Uterus (tissue), 4 donors: ENCODE data around the gene GRIN1. TPM values are rescaled to one million over a fixed set of nuclear protein-coding genes. Genes with fewer than 3 reads are reported as not detected.

Experiments
- DNase-seq, 2 donors: peaks; one replicate each; pipeline ENCODE4 v3.0.0-alpha.2; 2019 to 2020
- H3K27ac ChIP-seq, 2 donors: fragments of 200-600 bp; sonication (generic); 1 replicate in 1 of 2; 2 replicates in 1 of 2; pipeline ENCODE4 v1.5.1; 2016 to 2018
- H3K27me3 ChIP-seq, 2 donors: fragments of 200-600 bp; sonication (generic); one replicate each; pipeline ENCODE4 v1.5.1; 2018 to 2019; ENCODE audit warnings: control low read depth in 1 of 2
- H3K36me3 ChIP-seq, 2 donors: fragments of 200-600 bp; sonication (generic); one replicate each; pipeline ENCODE4 v1.5.1; 2019; ENCODE audit warnings: control low read depth in 1 of 2
- H3K4me1 ChIP-seq, 2 donors: fragments of 200-600 bp; sonication (generic); one replicate each; pipeline ENCODE4 v1.5.1; 2018 to 2019; ENCODE audit warnings: control low read depth in 1 of 2
- H3K4me3 ChIP-seq, 2 donors: fragments of 200-600 bp; sonication (generic); 1 replicate in 1 of 2; 2 replicates in 1 of 2; pipeline ENCODE4 v1.5.1; 2018 to 2019; ENCODE audit warnings: mild to moderate bottlenecking in 1 of 2
- H3K9me3 ChIP-seq, 2 donors: fragments of 200-600 bp; sonication (generic); one replicate each; pipeline ENCODE4 v1.5.1; 2019; ENCODE audit warnings: control low read depth in 1 of 2
- CTCF ChIP-seq, 4 experiments: fragments of 200-600 bp in 2 of 4; fragments of 450-650 bp in 2 of 4; sonication (generic) in 2 of 4; IDR thresholded peaks; one replicate each; pipeline ENCODE4 v1.5.1; 2016 to 2019; ENCODE audit warnings: antibody characterized with exemption in 4 of 4, mild to moderate bottlenecking in 2 of 4, moderate library complexity in 1 of 4
- POLR2A ChIP-seq, 2 donors: fragments of 450-650 bp; IDR thresholded peaks; one replicate each; pipeline ENCODE4 v1.6.1; 2016; ENCODE audit warnings: antibody characterized with exemption in 2 of 2, mild to moderate bottlenecking in 1 of 2, moderate library complexity in 1 of 2
- intact Hi-C: fragments of 100-400 bp; cut with DNase I; formaldehyde crosslinking; loops from one replicate; pipeline ENCODE4 v1.15.1; 2023; ENCODE audit warnings: low total_unique reads
- total RNA-seq, 4 donors: library from RNA; depleted of rRNA in 3 of 4; stranded (reverse); fragments of >200 nt in 3 of 4; gene quantifications; one replicate each; pipeline versions ENCODE4 v1.1.0 to v1.2.4, GENCODE V29; 2014 to 2023
- donor health status: DM: yes; HTN: yes; CAD: no.

Gene GRIN1
- total RNA-seq, 4 donors from 2014 or later = not detected

GRCh38 chr9:137199411-137200121 is 60.6 kb downstream of the GRIN1 start:
- Histone ChIP-seq H3K27me3 (no peaks in the 10 kb centered on the region), H3K27ac (no peak overlapping the region), H3K36me3 (no peaks in the 10 kb centered on the region), H3K4me1 (peaks cover 19 to 22% of the 10 kb centered on the region in 2 donors), H3K9me3 (no peaks in the 10 kb centered on the region), H3K4me3 (peak overlapping the region in 1 of 2 donors; percentile 38)
- intact Hi-C loops = no loop called here
- TF ChIP-seq CTCF (IDR thresholded peaks at IDR 0.05) (no peak), POLR2A (IDR thresholded peaks at IDR 0.05) (no peak)
- DNase-seq = no peak

GRCh38 chr9:137200311-137201204 is 61.6 kb downstream of the GRIN1 start, which contains the start of gene TPRN:
Gene TPRN (minus strand): TSS chr9:137200741. CDS start chr9:137200711, 30 bp downstream.
- Histone ChIP-seq H3K4me1 (peaks cover 20 to 26% of the 10 kb centered on the region in 2 donors), H3K36me3 (no peaks in the 10 kb centered on the region), H3K9me3 (no peaks in the 10 kb centered on the region), H3K27ac (peak within 1 kb of the TSS; percentile 50 to 73), H3K4me3 (peak within 1 kb of the TSS; percentile 54 to 57), H3K27me3 (no peaks in the 10 kb centered on the region)
- peak; percentile 99 for DNase-seq
- TF ChIP-seq POLR2A (IDR thresholded peaks at IDR 0.05) (peak; percentile 81 to 89), CTCF (IDR thresholded peaks at IDR 0.05) (no peak)
- intact Hi-C loops = no loop called here

GRCh38 chr9:137201205-137201868 is 62.4 kb downstream of the GRIN1 start:
- Histone ChIP-seq H3K9me3 (no peaks in the 10 kb centered on the region), H3K27ac (peak overlapping the region in 1 of 2 donors; percentile 73), H3K27me3 (no peaks in the 10 kb centered on the region), H3K4me1 (peaks cover 21 to 26% of the 10 kb centered on the region in 2 donors), H3K4me3 (peak overlapping the region; percentile 50 to 54), H3K36me3 (no peaks in the 10 kb centered on the region)
- intact Hi-C loops = no loop called here
- TF ChIP-seq POLR2A (IDR thresholded peaks at IDR 0.05) (no peak), CTCF (IDR thresholded peaks at IDR 0.05) (no peak)
- DNase-seq = no peak

GRCh38 chr9:137202966-137203365 is 64.0 kb downstream of the GRIN1 start:
- no peak overlapping the region for H3K4me3 ChIP-seq
- no peaks in the 10 kb centered on the region for H3K27me3 ChIP-seq
- H3K27ac ChIP-seq = no peak overlapping the region
- intact Hi-C loops = no loop called here
- TF ChIP-seq POLR2A (IDR thresholded peaks at IDR 0.05) (no peak), CTCF (IDR thresholded peaks at IDR 0.05) (no peak)
- H3K36me3 ChIP-seq = no peaks in the 10 kb centered on the region
- DNase-seq = no peak
- no peaks in the 10 kb centered on the region for H3K9me3 ChIP-seq
- H3K4me1 ChIP-seq = peaks cover 23 to 26% of the 10 kb centered on the region in 2 donors
